Glutamatergic neuron (in vitro differentiated cells): Measurements from ENCODE around the gene TENT5C. TPM values are rescaled to one million over a fixed set of nuclear protein-coding genes. Genes with fewer than 3 reads are reported as not detected.

Experiments
- DNase-seq: peaks from one replicate; pipeline ENCODE4 v3.0.0; 2022
- H3K27ac Mint-ChIP-seq: one replicate; pipeline ENCODE4 v1.8.0; 2020; ENCODE audit warnings: mild to moderate bottlenecking, mixed read lengths, inconsistent platforms; ENCODE audit not compliant: unreplicated experiment
- H3K27me3 Mint-ChIP-seq: one replicate; pipeline ENCODE4 v1.8.0; 2020; ENCODE audit warnings: mild to moderate bottlenecking, moderate library complexity, mixed read lengths, inconsistent platforms; ENCODE audit not compliant: unreplicated experiment
- H3K36me3 Mint-ChIP-seq: one replicate; pipeline ENCODE4 v1.8.0; 2020; ENCODE audit warnings: mild to moderate bottlenecking, mixed read lengths, inconsistent platforms; ENCODE audit not compliant: unreplicated experiment
- H3K4me1 Mint-ChIP-seq: one replicate; pipeline ENCODE4 v1.8.0; 2020; ENCODE audit warnings: mild to moderate bottlenecking, low read depth, mixed read lengths, inconsistent platforms; ENCODE audit not compliant: unreplicated experiment
- H3K4me3 Mint-ChIP-seq: one replicate; pipeline ENCODE4 v1.8.0; 2020; ENCODE audit warnings: mild to moderate bottlenecking, mixed read lengths, inconsistent platforms; ENCODE audit not compliant: unreplicated experiment
- H3K9me3 Mint-ChIP-seq: one replicate; pipeline ENCODE4 v1.8.0; 2020; ENCODE audit warnings: mild to moderate bottlenecking, moderate library complexity, mixed read lengths, inconsistent platforms; ENCODE audit not compliant: unreplicated experiment
- CTCF ChIP-seq: fragments of 200-600 bp; sonication (generic); IDR thresholded peaks from one replicate; pipeline ENCODE4 v1.5.0; 2021; ENCODE audit not compliant: partially characterized antibody, unreplicated experiment
- total RNA-seq: library from RNA; stranded (reverse); fragmentation: NEBNext Ultra II Directional; extraction: Animal tissue kit (Norgen Biotek cat#: 25700); gene quantifications from one replicate; pipeline ENCODE4 v1.2.1, GENCODE V29; 2021; ENCODE audit not compliant: unreplicated experiment

The TENT5C gene
- total RNA-seq, 1 donor from 2014 or later: 0.27 TPM

GRCh38 chr1:117652421-117652820 is 46.6 kb downstream of the TENT5C start:
- Mint-ChIP-seq H3K36me3 (no peaks in the 10 kb centered on the region), H3K9me3 (peaks cover 6% of the 10 kb centered on the region), H3K27ac (no peak overlapping the region), H3K4me3 (no peak overlapping the region), H3K27me3 (peaks cover 4% of the 10 kb centered on the region), H3K4me1 (peaks cover 5% of the 10 kb centered on the region)
- no peak for TF ChIP-seq CTCF
- no peak for DNase-seq

- TF ChIP-seq CTCF: no peak
- H3K4me3 Mint-ChIP-seq: no peak overlapping the region
- H3K27me3 Mint-ChIP-seq: peaks cover 4% of the 10 kb centered on the region
- DNase-seq: no peak
- H3K9me3 Mint-ChIP-seq: peaks cover 6% of the 10 kb centered on the region
- H3K4me1 Mint-ChIP-seq: peaks cover 9% of the 10 kb centered on the region
- H3K27ac Mint-ChIP-seq: no peak overlapping the region
- no peaks in the 10 kb centered on the region for H3K36me3 Mint-ChIP-seq
Observed at GRCh38 chr1:117653195-117653594, 47.3 kb downstream of the TENT5C start.

GRCh38 chr1:117653732-117654492 is 48.1 kb downstream of the TENT5C start:
- no peak overlapping the region for H3K4me3 Mint-ChIP-seq
- DNase-seq: no peak
- no peak overlapping the region for H3K27ac Mint-ChIP-seq
- no peaks in the 10 kb centered on the region for H3K36me3 Mint-ChIP-seq
- peaks cover 7% of the 10 kb centered on the region for H3K9me3 Mint-ChIP-seq
- peaks cover 4% of the 10 kb centered on the region for H3K27me3 Mint-ChIP-seq
- H3K4me1 Mint-ChIP-seq: peaks cover 12% of the 10 kb centered on the region
- TF ChIP-seq CTCF: no peak

- Mint-ChIP-seq H3K4me3 (no peak overlapping the region), H3K27ac (no peak overlapping the region), H3K9me3 (peaks cover 7% of the 10 kb centered on the region), H3K27me3 (peaks cover 4% of the 10 kb centered on the region), H3K4me1 (peaks cover 12% of the 10 kb centered on the region), H3K36me3 (no peaks in the 10 kb centered on the region)
- TF ChIP-seq CTCF: no peak
- no peak for DNase-seq
Observed at GRCh38 chr1:117654493-117655219, 48.8 kb downstream of the TENT5C start.

GRCh38 chr1:117655220-117655577 is 49.4 kb downstream of the TENT5C start:
- Mint-ChIP-seq H3K4me3 (no peak overlapping the region), H3K27me3 (peaks cover 4% of the 10 kb centered on the region), H3K27ac (no peak overlapping the region), H3K36me3 (no peaks in the 10 kb centered on the region), H3K9me3 (peaks cover 7% of the 10 kb centered on the region), H3K4me1 (peaks cover 12% of the 10 kb centered on the region)
- no peak for DNase-seq
- TF ChIP-seq CTCF: no peak
